22Rv1 (cell line): ENCODE results near the gene CEBPE.
A peak's percentile ranks its signal among the peaks of the same experiment; 100 is the strongest.

Source experiments
- H3K27ac ChIP-seq: fragments of 450-650 bp; 2 replicates; pipeline ENCODE4 v1.5.1; 2017
- CTCF ChIP-seq: fragments of 450-650 bp; IDR thresholded peaks from 2 replicates; pipeline ENCODE4 v1.5.1; 2017; ENCODE audit warnings: mild to moderate bottlenecking
- ZFX ChIP-seq: fragments of 450-650 bp; IDR thresholded peaks from 2 replicates; pipeline ENCODE4 v1.6.1; 2017; ENCODE audit warnings: antibody characterized with exemption, borderline replicate concordance

Gene CEBPE

DNA sequence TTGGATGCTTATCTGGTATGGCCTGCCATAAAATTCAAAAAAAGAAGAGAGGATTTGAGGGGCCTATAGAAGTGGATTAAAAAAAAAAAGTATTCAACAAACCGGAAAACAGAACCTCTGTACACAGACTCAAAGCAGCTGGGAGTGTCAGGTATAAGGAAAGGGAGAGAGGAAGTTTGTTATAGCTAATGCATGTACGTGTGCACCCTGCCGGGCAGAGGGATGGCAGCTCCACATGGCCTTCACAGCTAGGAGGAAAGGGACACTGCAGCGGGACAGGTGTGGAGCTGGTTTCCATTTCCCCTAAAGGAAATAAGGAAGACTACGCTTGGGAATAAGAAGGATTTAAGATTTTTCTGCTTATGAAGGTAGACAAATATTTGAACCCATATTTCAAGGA lies 43.0 kb upstream of the CEBPE start:
- H3K27ac ChIP-seq = no peak overlapping the region
- no peak for TF ChIP-seq CTCF
- TF ChIP-seq ZFX = no peak

GRCh38 chr14:23160924-23161522 lies 42.0 kb upstream of the CEBPE start:
- H3K27ac ChIP-seq = no peak overlapping the region
- no peak for TF ChIP-seq ZFX
- TF ChIP-seq CTCF = no peak

DNA sequence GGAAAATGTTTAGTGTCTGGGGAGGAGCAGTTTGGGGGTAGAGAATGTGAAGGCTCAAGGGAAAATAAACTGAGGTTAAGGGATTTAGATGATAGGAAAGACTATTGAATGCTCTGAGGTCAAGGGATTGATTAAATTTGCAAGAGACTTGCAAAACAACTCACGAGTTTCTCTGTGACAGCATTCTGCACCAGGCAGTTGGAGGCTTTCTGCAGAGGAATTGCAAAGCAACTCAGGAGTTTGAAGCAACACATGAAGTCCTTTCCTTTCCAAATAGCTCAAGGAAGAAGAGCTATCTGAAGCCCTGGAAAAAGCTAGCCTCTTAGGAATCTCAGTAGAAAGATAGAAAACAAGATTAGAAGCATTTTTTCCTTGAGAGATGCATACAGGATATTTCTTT lies 40.5 kb upstream of the CEBPE start:
- TF ChIP-seq ZFX (no peak), CTCF (no peak)
- H3K27ac ChIP-seq = no peak overlapping the region

DNA sequence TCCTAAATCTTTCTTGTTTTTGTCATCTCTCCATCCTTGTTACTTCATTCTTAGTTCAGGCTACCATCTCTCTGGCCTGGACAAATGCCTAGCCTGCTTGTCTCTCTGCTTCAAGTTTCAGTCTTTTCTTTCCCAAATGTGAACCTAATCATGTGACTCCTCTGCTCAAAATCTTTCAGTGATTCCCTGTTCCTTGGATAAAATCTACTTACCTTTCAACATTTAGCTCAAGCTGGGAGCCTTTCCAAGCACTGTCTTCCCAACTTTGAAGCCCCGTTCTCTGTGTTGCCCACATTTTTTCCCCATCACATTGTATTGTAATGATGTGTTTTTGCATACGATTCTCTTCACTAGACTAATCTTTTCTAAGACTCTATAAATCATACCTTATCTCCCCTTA lies 39.7 kb upstream of the CEBPE start:
- no peak overlapping the region for H3K27ac ChIP-seq
- no peak for TF ChIP-seq ZFX
- TF ChIP-seq CTCF = no peak

GRCh38 chr14:23154964-23155587 lies 36.0 kb upstream of the CEBPE start:
- H3K27ac ChIP-seq = no peak overlapping the region

DNA sequence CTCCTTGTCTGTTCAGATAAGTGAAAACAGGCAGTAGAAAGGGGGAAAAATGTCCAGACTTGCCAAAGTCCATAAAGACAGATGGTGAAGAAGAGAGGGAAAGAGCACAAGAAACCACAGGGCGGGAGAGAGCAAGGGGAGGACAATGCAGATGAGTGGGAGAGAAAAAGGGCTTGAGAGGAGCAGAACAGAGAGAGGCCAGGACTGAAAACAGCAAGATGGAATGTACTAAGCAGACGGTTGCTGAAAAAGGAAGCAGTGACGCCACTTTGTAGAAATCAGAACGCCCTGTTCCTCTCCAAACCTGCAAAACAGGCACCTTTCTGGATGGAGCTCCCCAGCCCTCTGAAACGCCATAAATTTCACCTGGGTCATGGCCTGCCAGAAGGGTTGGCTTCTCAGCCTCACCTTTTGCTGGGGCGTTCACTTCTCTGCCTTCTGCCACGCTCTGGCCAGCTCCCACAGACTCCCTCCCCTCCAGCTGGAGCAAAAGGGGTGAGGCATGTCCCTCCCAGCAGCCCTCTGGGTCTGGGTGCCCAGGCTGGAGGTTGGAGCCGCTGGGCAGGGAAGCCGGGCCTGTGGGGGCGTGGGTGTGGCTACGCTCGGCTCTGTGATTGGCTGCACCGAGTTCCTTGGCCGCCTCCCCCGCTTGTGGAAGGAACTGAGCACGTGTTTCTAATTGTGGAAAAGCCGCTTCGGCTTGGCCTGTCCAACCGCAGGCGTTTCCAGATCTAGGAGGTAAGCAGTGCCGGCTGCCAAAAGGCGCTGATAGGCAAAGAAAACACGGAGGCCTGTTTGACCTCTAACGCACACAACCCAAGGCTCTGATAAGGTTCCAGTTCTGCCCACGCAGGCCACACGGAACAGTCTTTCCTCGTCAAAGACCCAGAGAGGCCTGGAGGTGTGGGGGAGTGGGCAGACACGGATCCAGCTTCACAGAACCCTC lies 35.1 kb upstream of the CEBPE start:
- peak overlapping the region; percentile 22; the same call in 1 of the 2 replicates for H3K27ac ChIP-seq
- TF ChIP-seq ZFX = no peak
- no peak for TF ChIP-seq CTCF

More at GRCh38 chr14:23154964-23155587, 36.0 kb upstream of the CEBPE start:
- no peak for TF ChIP-seq ZFX
- no peak for TF ChIP-seq CTCF
